ENCODE data around the gene PHC3.

Gene PHC3

GRCh38 chr3:170163956-170164645, 17.4 kb downstream of the PHC3 start:
- Histone ChIP-seq H3K27me3 (ENCODE audit: insufficient read depth, low read depth) (no peaks in the 10 kb centered on the region), H3K4me1 (ENCODE audit: low read depth, poor library complexity, severe bottlenecking) (peaks cover 54% of the 10 kb centered on the region), H3K4me2 (no peak overlapping the region), H3K36me3 (ENCODE audit: insufficient read depth) (peaks cover 15% of the 10 kb centered on the region; the same call in 1 of the 2 replicates), H3K79me2 (ENCODE audit: insufficient read depth, low read depth) (peaks cover 88% of the 10 kb centered on the region), H4K20me1 (ENCODE audit: insufficient read depth) (peaks cover 12% of the 10 kb centered on the region), H2AFZ (ENCODE audit: low read depth) (no peak overlapping the region), H3K27ac (no peak overlapping the region), H3K4me3 (IDR thresholded peaks at IDR 0.05; ENCODE audit: insufficient read depth, low read depth, low read length) (no peak overlapping the region), H3K9ac (no peak overlapping the region)
- TF ChIP-seq, protein P1, sequence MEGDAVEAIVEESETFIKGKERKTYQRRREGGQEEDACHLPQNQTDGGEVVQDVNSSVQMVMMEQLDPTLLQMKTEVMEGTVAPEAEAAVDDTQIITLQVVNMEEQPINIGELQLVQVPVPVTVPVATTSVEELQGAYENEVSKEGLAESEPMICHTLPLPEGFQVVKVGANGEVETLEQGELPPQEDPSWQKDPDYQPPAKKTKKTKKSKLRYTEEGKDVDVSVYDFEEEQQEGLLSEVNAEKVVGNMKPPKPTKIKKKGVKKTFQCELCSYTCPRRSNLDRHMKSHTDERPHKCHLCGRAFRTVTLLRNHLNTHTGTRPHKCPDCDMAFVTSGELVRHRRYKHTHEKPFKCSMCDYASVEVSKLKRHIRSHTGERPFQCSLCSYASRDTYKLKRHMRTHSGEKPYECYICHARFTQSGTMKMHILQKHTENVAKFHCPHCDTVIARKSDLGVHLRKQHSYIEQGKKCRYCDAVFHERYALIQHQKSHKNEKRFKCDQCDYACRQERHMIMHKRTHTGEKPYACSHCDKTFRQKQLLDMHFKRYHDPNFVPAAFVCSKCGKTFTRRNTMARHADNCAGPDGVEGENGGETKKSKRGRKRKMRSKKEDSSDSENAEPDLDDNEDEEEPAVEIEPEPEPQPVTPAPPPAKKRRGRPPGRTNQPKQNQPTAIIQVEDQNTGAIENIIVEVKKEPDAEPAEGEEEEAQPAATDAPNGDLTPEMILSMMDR (conservative IDR thresholded peaks at IDR 0.05; ENCODE audit: low read depth, low read length): no peak

GRCh38 chr3:170162630-170163029, 18.9 kb downstream of the PHC3 start:
- peak overlapping the region; percentile 22; the same call in 1 of the 2 replicates for H3K4me2 ChIP-seq
- no peak overlapping the region for H3K4me3 ChIP-seq (IDR thresholded peaks at IDR 0.05; ENCODE audit: insufficient read depth, low read depth, low read length)
- H3K4me1 ChIP-seq (ENCODE audit: low read depth, poor library complexity, severe bottlenecking): peaks cover 62% of the 10 kb centered on the region
- no peak overlapping the region for H3K27ac ChIP-seq
- peaks cover 12% of the 10 kb centered on the region for H4K20me1 ChIP-seq (ENCODE audit: insufficient read depth)
- no peaks in the 10 kb centered on the region for H3K27me3 ChIP-seq (ENCODE audit: insufficient read depth, low read depth)
- H3K79me2 ChIP-seq (ENCODE audit: insufficient read depth, low read depth): peaks cover 93% of the 10 kb centered on the region
- TF ChIP-seq, protein P1 (conservative IDR thresholded peaks at IDR 0.05; ENCODE audit: low read depth, low read length): no peak
- H3K9ac ChIP-seq: no peak overlapping the region
- peaks cover 12% of the 10 kb centered on the region; the same call in 1 of the 2 replicates for H3K36me3 ChIP-seq (ENCODE audit: insufficient read depth)
- H2AFZ ChIP-seq (ENCODE audit: low read depth): no peak overlapping the region

DNA sequence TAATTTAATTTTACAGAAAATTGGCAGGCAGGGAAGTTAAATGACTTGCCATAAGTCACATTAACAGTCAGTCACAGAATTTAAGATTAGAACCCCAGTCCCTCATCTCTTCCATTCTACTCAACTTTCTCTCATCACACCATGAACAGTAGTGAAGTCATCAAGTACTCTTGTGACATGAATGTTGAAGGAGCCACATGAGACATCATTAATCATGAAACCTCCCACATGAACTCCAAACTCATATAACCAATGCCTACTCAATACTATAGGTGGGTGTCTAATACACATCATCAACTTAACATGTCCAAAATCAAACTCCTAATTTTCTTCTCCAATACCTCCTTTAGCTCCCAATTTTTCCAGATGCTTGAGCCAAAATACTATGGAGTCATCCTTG, 19.5 kb downstream of the PHC3 start:
- no peaks in the 10 kb centered on the region for H3K27me3 ChIP-seq (ENCODE audit: insufficient read depth, low read depth)
- H3K36me3 ChIP-seq (ENCODE audit: insufficient read depth): peaks cover 11% of the 10 kb centered on the region; the same call in 1 of the 2 replicates
- no peak overlapping the region for H2AFZ ChIP-seq (ENCODE audit: low read depth)
- H3K4me2 ChIP-seq: no peak overlapping the region
- H3K4me3 ChIP-seq (IDR thresholded peaks at IDR 0.05; ENCODE audit: insufficient read depth, low read depth, low read length): no peak overlapping the region
- H4K20me1 ChIP-seq (ENCODE audit: insufficient read depth): peaks cover 12% of the 10 kb centered on the region
- H3K79me2 ChIP-seq (ENCODE audit: insufficient read depth, low read depth): peaks cover 94% of the 10 kb centered on the region
- H3K27ac ChIP-seq: 0 out of 2 replicates have a peak overlapping the region, but pooled peaks have one; percentile 4
- TF ChIP-seq, protein P1 (conservative IDR thresholded peaks at IDR 0.05; ENCODE audit: low read depth, low read length): no peak
- no peak overlapping the region for H3K9ac ChIP-seq
- peaks cover 68% of the 10 kb centered on the region for H3K4me1 ChIP-seq (ENCODE audit: low read depth, poor library complexity, severe bottlenecking)

DNA sequence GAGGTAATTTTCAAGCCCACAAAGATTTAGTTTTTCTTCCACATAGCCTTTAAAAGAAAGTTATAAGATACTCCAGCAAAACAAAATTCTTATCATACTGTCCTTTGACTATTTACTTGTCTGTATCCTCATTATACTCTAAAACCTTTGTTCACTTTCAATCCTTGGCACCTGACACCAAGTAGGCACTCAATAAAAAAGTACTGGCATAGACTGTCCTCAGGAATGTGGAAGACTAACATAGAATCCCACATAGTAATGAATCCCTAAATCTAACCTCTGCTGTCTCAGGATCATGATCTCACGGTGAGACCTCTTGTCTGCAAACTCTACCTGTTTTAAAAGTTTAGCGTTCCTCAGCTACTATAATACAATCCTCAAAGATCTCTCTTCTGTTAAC, 21.6 kb downstream of the PHC3 start:
- Histone ChIP-seq H3K27me3 (ENCODE audit: insufficient read depth, low read depth) (no peaks in the 10 kb centered on the region), H3K36me3 (ENCODE audit: insufficient read depth) (peaks cover 17% of the 10 kb centered on the region; the same call in 1 of the 2 replicates), H3K4me3 (IDR thresholded peaks at IDR 0.05; ENCODE audit: insufficient read depth, low read depth, low read length) (no peak overlapping the region), H3K27ac (peak overlapping the region; percentile 39), H4K20me1 (ENCODE audit: insufficient read depth) (peaks cover 12% of the 10 kb centered on the region), H3K9ac (no peak overlapping the region), H3K4me1 (ENCODE audit: low read depth, poor library complexity, severe bottlenecking) (peaks cover 80% of the 10 kb centered on the region), H3K79me2 (ENCODE audit: insufficient read depth, low read depth) (peaks cover 92% of the 10 kb centered on the region), H2AFZ (ENCODE audit: low read depth) (no peak overlapping the region), H3K4me2 (peak overlapping the region; percentile 47; the same call in 1 of the 2 replicates)
- TF ChIP-seq, protein P1 (conservative IDR thresholded peaks at IDR 0.05; ENCODE audit: low read depth, low read length): no peak

All from KMS-11 (cell line).